A673 (cell line): ENCODE results near the gene ZNF385C. TPM values are rescaled to one million over a fixed set of nuclear protein-coding genes. Genes with fewer than 3 reads are reported as not detected.

Source experiments
- BruUV-seq: library from RNA; stranded (reverse); fragments of 400-500 nt; replicated peaks from 2 replicates; lab custom pipeline; 2021; lab: Mats Ljungman, UMichigan
- CTCF ChIA-PET: fragments of 300-600 bp; sonication (Branson Sonifier 250); formaldehyde crosslinking; loops from one replicate; lab custom pipeline; 2022; ENCODE audit warnings: antibody characterized with exemption; lab: Charles Lee
- POLR2A ChIA-PET: fragments of 300-600 bp; sonication (Branson Sonifier 250); formaldehyde crosslinking; loops from one replicate; lab custom pipeline; 2022; ENCODE audit warnings: antibody characterized with exemption; ENCODE audit not compliant: low non-redundant PET; lab: Charles Lee
- DNase-seq: peaks from one replicate; pipeline ENCODE4 v3.0.0-alpha.2; 2015; ENCODE audit warnings: low spot score
- H3K27ac ChIP-seq: fragments of 200-600 bp; sonication (generic); 2 replicates; pipeline ENCODE4 v1.5.1; 2016; ENCODE audit warnings: mixed run types, low read depth, mild to moderate bottlenecking, mixed read lengths, antibody characterized with exemption, low read length; ENCODE audit not compliant: poor library complexity, severe bottlenecking
- H3K27me3 ChIP-seq: fragments of 200-600 bp; sonication (generic); replicated peaks from 2 replicates; pipeline ENCODE4 v1.6.1; 2017; ENCODE audit warnings: mixed run types, low read depth, mild to moderate bottlenecking, mixed read lengths, antibody characterized with exemption, low read length; ENCODE audit not compliant: insufficient read depth, poor library complexity
- H3K36me3 ChIP-seq: fragments of 200-600 bp; sonication (generic); 2 replicates; pipeline ENCODE4 v1.6.1; 2016; ENCODE audit warnings: mixed run types, mild to moderate bottlenecking, mixed read lengths, antibody characterized with exemption, low read length; ENCODE audit not compliant: insufficient read depth, poor library complexity, severe bottlenecking
- H3K4me1 ChIP-seq: fragments of 200-600 bp; sonication (generic); 2 replicates; pipeline ENCODE4 v1.6.1; 2017; ENCODE audit warnings: mixed run types, mild to moderate bottlenecking, mixed read lengths, antibody characterized with exemption, low read length; ENCODE audit not compliant: insufficient read depth, poor library complexity, severe bottlenecking
- H3K4me3 ChIP-seq: fragments of 200-600 bp; sonication (generic); 2 replicates; pipeline ENCODE4 v1.5.1; 2016; ENCODE audit warnings: low read depth, mixed run types, mild to moderate bottlenecking, mixed read lengths, low read length; ENCODE audit not compliant: poor library complexity, severe bottlenecking
- H3K9me3 ChIP-seq: fragments of 200-600 bp; sonication (generic); 2 replicates; pipeline ENCODE4 v1.6.1; 2016; ENCODE audit warnings: mixed run types, low read depth, mild to moderate bottlenecking, mixed read lengths, antibody characterized with exemption, low read length; ENCODE audit not compliant: poor library complexity, severe bottlenecking
- EZH2 ChIP-seq: fragments of 200-600 bp; sonication (generic); IDR thresholded peaks from 2 replicates; pipeline ENCODE4 v1.6.1; 2017; ENCODE audit warnings: borderline replicate concordance, low read depth, mild to moderate bottlenecking, mixed read lengths, antibody characterized with exemption, low read length; ENCODE audit not compliant: poor library complexity, severe bottlenecking
- intact Hi-C: fragments of 100-400 bp; cut with micrococcal nuclease; formaldehyde crosslinking; loops from one replicate; pipeline ENCODE4 v1.10.0; 2022; ENCODE audit not compliant: unreplicated experiment
- total RNA-seq: library from RNA; stranded (reverse); gene quantifications from 2 replicates; pipeline ENCODE4 v1.2.3, GENCODE V29; 2021
- TF ChIP-seq, protein P1 (sequence below): fragments of 300-800, 200-600 bp; sonication (generic); conservative IDR thresholded peaks from 2 replicates; pipeline ENCODE4 v1.5.1; 2017; ENCODE audit warnings: low read depth, mild to moderate bottlenecking, antibody characterized with exemption, low read length, moderate library complexity, mixed read lengths

ZNF385C gene
- total RNA-seq, 1 experiment from 2014 or later = 0.17 TPM

- DNase-seq = no peak
- no peak overlapping the region for H3K4me3 ChIP-seq
- intact Hi-C loops = no loop called here
- no peak overlapping the region for H3K27ac ChIP-seq
- no peaks in the 10 kb centered on the region for H3K9me3 ChIP-seq
- H3K36me3 ChIP-seq = no peaks in the 10 kb centered on the region
- ChIA-PET POLR2A (no interaction called here), CTCF (no interaction called here)
- TF ChIP-seq, protein P1, sequence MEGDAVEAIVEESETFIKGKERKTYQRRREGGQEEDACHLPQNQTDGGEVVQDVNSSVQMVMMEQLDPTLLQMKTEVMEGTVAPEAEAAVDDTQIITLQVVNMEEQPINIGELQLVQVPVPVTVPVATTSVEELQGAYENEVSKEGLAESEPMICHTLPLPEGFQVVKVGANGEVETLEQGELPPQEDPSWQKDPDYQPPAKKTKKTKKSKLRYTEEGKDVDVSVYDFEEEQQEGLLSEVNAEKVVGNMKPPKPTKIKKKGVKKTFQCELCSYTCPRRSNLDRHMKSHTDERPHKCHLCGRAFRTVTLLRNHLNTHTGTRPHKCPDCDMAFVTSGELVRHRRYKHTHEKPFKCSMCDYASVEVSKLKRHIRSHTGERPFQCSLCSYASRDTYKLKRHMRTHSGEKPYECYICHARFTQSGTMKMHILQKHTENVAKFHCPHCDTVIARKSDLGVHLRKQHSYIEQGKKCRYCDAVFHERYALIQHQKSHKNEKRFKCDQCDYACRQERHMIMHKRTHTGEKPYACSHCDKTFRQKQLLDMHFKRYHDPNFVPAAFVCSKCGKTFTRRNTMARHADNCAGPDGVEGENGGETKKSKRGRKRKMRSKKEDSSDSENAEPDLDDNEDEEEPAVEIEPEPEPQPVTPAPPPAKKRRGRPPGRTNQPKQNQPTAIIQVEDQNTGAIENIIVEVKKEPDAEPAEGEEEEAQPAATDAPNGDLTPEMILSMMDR = no peak
- no peak for TF ChIP-seq EZH2
- no peaks in the 10 kb centered on the region for H3K27me3 ChIP-seq
- H3K4me1 ChIP-seq = no peaks in the 10 kb centered on the region
- no TSS peak for BruUV-seq
Observed at GRCh38 chr17:42059815-42060214, 38.5 kb downstream of the ZNF385C start.

GRCh38 chr17:42058063-42058462 lies 40.2 kb downstream of the ZNF385C start:
- POLR2A ChIA-PET = no interaction called here
- no peak overlapping the region for H3K27ac ChIP-seq
- H3K27me3 ChIP-seq = no peaks in the 10 kb centered on the region
- CTCF ChIA-PET = no interaction called here
- BruUV-seq = no TSS peak
- no peaks in the 10 kb centered on the region for H3K36me3 ChIP-seq
- TF ChIP-seq, protein P1 = no peak
- no peak overlapping the region for H3K4me3 ChIP-seq
- DNase-seq = no peak
- no peaks in the 10 kb centered on the region for H3K9me3 ChIP-seq
- intact Hi-C loops = no loop called here
- H3K4me1 ChIP-seq = no peaks in the 10 kb centered on the region

DNA sequence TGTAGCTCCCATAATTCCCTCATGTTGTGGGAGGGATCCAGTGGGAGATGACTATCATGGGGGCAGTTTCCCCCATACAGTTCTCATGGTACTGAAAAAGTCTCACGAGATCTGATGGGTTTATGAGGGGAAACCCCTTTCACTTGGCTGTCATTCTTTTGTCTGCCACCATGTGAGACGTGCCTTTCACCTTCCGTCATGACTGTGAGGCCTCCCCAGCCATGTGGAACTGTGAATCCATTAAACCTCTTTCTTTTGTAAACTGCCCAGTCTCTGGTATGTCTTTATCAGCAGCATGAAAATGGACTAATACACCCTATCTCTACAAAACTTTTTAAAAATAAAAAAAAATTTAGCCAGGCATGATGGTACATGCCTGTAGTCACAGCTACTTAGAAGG lies 41.6 kb downstream of the ZNF385C start:
- no peaks in the 10 kb centered on the region for H3K27me3 ChIP-seq
- intact Hi-C loops = no loop called here
- BruUV-seq = no TSS peak
- no peaks in the 10 kb centered on the region for H3K36me3 ChIP-seq
- no peak overlapping the region for H3K4me3 ChIP-seq
- no peaks in the 10 kb centered on the region for H3K4me1 ChIP-seq
- no peak for TF ChIP-seq EZH2
- TF ChIP-seq, protein P1 = no peak
- H3K9me3 ChIP-seq = no peaks in the 10 kb centered on the region
- no peak for DNase-seq
- no peak overlapping the region for H3K27ac ChIP-seq
- POLR2A ChIA-PET = interaction anchor here (0.6 kb wide), 1 partner anchor 354 kb away, joined by 16 read pairs; no protein-coding TSS in a partner anchor
- CTCF ChIA-PET = no interaction called here
